GM19193 (cell line): ENCODE measurements around the gene SGCE.

ENCODE experiments used
- POLR2A ChIP-seq: IDR thresholded peaks from 4 replicates; pipeline ENCODE4 v1.6.1; 2011; ENCODE audit not compliant: insufficient read depth, insufficient read length; ENCODE audit errors: extremely low read depth

Gene SGCE

GRCh38 chr7:94666879-94667587 is 11.1 kb upstream of the SGCE start:
- TF ChIP-seq POLR2A, result no peak

- TF ChIP-seq POLR2A, result no peak
These were observed 9.5 kb upstream of the SGCE start for GRCh38 chr7:94665426-94665825.

DNA sequence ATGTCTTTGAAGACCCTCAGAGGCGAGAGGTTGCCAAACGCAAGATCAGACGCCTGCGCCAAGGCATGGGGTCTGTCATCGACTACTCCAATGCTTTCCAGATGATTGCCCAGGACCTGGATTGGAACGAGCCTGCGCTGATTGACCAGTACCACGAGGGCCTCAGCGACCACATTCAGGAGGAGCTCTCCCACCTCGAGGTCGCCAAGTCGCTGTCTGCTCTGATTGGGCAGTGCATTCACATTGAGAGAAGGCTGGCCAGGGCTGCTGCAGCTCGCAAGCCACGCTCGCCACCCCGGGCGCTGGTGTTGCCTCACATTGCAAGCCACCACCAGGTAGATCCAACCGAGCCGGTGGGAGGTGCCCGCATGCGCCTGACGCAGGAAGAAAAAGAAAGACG is 8.1 kb upstream of the SGCE start:
- no peak for TF ChIP-seq POLR2A

DNA sequence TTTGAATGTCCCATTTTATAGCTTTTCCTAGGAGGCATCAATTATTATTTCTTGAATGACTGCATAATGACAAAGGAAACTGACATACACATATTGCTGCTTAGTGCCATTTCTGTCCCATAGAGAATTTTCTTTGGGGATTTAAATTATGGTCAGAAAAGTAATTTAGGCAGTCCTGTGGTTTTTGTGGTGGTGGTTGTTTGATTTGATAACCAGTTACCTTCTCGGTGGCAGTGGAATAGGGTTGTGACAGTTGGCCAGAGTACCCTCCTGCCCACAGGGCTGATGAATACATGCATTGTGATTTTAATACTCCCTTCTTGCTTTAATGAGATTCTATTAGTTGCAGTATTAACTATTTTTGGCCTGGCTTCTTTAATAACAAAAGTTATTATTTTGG is 6.6 kb upstream of the SGCE start:
- TF ChIP-seq POLR2A, result no peak

- no peak for TF ChIP-seq POLR2A
These were observed 4.1 kb upstream of the SGCE start for GRCh38 chr7:94660006-94660405.

- no peak for TF ChIP-seq POLR2A
These were observed 2.9 kb upstream of the SGCE start for GRCh38 chr7:94658826-94659225.

GRCh38 chr7:94657771-94658693 is 2.1 kb upstream of the SGCE start:
- no peak for TF ChIP-seq POLR2A

GRCh38 chr7:94656925-94657731 is 1.2 kb upstream of the SGCE start:
- peak; percentile 17 for TF ChIP-seq POLR2A

GRCh38 chr7:94656658-94656924 is 658 bp upstream of the SGCE start:
- no peak for TF ChIP-seq POLR2A

DNA sequence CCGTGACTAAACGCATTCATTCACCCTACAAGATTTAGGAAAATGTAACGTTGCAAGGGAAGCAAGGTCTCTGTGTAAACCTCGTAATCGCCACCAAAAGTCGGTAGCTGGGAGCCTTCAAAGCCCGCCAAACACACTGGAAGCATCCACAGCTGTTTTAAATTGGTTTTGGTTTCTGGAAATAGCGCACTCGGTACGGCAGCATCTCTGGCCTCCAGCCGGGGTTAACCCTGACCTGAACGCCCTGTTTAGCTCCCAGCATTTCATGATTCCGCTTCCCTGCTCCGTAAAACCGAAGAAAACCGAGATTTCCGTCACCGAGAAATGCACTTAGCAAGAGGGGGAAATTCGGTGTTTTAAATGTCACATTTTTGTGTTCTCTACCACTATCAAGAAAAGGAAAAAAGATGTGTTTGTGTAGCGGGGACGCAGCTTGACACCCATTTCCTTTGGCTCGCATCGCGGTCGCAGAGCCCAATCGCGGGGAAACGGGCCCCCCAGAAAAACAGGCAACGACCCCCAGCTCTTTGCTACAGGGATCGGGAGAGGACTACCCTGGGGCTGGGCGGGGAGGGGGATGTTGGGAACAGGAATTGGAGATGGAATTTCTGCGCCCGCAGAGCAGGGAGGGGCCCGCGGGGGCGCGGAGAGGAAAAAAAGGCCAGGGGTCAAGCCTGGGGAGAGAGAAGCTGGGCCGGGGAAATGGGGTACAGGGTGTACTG is 646 bp downstream of the SGCE start:
- TF ChIP-seq POLR2A, result peak; percentile 27

DNA sequence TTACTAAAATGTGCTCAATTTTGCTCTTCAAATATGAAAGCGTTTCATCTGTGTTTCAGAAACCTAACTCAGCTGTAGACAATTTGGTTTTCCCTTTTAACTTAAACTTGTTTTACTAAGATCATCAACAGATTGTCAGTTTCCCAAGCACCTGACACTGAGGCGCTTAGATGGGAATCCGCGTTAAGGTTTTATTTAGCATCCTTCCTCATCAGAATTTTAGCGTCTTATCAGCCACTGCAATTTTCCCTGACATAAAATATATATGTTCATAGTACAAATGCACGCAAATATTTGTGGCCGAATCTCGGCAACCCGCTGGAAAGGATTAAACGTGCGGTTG is 1.2 kb downstream of the SGCE start:
- TF ChIP-seq POLR2A, result no peak

DNA sequence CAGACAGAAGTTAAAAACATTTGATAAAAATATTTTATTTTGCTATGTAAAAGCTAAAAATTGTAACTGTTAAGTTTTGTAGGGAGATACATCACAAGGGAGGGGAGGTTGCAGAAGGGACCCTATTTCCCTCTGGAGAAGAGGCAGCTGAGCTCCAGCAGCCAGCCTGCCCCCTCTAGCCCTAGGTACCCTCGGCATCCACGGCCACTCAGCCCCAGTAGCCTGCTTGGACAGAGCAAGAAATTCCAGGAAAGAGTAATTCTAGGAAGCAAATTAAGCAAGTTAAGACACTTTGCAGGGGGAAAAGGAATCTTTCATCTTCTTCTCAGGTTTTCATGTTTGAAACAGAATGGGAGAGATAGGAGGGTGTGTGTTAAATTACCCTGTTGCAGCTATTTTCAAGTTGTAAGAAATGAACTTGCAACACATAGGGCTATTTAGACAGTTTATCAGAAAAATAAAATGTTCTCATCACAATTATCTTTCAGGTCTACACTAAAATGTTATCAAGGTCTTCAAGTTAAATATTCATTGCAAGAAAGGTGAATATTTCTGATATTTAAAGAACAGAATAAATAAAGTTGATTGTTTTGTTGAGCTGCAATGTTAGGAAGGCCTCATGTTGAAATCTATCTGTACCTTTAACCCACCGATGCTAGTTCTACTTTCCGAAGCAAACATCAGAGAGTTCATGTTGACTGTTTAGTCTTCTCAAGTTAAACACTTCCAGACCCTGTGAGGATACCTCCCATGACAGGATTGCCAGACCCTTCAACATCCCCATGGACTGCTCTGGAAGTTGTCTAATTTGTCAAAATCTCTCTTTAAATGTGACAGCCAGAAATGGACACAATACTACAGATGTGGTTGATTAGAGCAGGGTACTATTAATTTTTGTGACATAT is 5.5 kb downstream of the SGCE start:
- no peak for TF ChIP-seq POLR2A

- no peak for TF ChIP-seq POLR2A
These were observed 6.5 kb downstream of the SGCE start for GRCh38 chr7:94649450-94649849.

GRCh38 chr7:94648731-94649130 is 7.2 kb downstream of the SGCE start:
- no peak for TF ChIP-seq POLR2A
